IPS-NIHi7 (cell line): ENCODE measurements around the gene SNAPC3.
A peak's percentile ranks its signal among the peaks of the same experiment; 100 is the strongest.
"Not testable (repeated sequence)": the region's sequence is repeated elsewhere in the genome, so short reads cannot be mapped to it uniquely, and the experiment has no call there.

Experiments
- DNase-seq: peaks from one replicate; pipeline ENCODE4 v3.0.0; 2012; ENCODE audit warnings: mixed read lengths; ENCODE audit errors: extremely low spot score

The SNAPC3 gene

DNA sequence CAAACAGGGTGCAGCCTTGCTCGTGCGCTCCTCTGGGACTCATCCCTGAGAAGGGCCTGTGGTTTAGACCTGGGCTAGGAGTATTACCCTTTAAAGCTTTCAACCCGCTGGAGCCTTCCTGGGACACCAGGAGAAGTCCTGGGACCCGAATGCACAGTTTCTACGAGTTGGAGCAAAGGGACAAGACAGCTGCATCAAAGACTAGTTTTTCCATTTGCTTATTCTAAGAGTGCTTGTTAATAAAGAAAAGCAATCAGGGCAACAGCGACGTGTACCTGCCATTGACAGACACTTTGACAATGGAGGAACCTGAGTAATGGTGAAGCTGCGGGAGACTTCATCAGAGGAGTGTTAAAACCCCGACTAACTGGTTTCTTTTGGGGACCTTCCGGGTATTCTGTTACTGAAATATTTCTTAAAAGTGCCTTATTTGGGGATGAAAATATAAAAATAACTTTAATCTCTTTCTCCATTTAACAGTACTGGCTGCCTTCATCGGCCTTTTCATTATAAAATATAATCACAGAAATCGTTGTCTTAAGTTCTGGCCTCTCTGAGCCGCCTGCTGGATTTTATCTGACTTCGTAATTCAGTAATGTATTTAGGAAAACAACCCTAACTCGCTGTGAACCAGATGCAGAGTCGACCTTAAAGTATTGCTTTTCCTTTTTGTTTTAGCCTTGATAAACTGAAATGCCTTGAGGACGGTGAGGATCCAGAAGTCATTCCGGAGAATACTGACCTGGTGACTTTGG is 732 bp downstream of the SNAPC3 start:
- DNase-seq: peak; percentile 23

DNA sequence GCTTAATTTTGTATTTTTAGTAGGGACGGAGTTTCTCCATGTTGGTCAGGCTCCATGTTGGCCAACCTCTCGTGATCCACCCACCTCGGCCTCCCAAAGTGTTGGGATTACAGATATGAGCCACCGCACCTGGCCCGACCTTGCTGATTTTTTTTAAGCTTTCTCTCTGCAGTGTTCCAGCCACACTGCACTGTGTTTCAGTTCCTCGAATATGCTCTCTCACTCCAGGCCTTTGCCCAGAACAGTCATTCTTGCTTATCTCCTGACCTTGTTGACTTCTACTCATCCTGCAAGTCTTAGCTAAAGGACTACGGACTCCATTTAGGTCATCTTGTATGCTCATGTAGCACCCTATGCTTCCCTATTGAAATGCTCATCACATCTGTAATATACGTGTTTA is 3.3 kb downstream of the SNAPC3 start:
- DNase-seq: no peak

DNA sequence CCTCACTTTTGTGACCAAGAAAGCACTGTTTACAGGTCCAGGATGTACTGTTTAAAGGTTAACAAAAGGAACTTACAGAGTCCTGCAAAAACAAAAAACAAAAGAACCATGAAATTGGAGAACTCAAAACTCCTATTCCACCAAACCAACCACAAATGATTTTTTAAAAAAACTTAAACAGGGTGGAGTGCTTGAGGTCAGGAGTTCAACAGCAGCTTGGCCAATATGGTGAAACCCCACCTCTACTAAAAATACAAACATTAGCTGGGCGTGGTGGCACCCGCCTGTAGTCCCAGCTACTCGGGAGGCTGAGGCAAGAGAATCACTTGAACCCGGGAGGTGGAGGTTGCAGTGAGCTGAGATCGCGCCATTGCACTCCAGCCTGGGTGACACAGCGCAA is 5.0 kb downstream of the SNAPC3 start:
- not testable (repeated sequence) for DNase-seq

DNA sequence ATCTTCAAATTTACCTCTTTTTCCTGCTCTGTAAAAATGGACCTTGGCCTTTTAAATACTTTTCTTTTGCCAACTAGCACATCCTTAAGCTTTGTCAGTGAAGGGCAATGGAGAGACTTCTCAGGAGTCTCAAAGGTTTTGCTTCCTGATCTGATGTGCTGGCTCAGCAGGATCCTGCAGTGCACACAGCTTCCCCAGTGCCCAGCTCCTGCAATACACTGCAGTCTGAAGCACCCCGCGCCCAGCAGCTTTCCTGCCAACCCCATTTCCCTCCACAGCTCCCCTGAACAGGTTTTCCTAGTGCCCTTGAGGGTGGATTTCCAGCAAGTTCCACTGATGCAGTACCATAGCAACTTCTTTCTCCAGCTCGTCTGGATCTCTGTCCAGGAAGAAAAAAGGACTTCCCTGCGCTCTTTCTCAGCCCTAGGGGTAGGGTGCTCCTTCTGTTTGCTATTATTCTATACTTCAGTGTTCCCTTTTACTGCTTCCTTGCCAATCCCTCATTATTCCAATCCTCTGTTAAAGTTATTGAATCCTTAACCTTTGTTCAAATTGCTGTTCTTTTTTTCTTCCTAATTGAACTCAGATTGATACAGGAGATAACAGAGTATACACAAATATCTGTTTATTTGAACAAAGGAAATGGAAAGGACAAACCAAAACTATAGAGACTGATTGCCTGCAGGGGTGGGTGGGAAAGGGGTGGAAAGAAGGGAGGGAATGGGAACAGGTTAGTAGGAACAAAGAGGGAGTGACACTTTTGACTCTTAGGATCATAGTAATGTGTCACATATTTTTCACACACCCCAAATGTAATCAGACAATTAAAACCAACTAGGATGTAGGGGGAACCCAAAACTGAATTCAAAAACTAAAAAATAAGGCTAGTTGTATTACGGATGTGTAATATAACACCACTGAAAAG is 8.5 kb downstream of the SNAPC3 start:
- no peak for DNase-seq

DNA sequence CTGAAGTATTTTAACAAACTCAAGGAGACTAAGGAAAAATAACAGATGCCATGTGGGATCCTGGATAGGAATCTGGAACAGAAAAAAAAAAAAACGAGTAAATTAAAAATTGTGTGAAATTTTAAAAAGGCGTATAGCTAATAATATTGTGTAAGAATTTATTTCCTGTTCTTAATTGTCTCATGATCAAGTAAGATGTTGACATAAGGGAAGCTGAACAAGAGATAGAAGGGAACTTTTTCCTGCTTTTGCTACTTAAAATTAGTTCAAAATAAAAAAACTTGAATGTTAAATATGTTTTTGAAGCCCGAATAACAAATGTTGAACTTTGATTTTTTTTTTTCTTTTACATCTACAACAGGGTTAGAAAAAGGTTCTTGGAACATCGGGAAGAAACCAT is 10.5 kb downstream of the SNAPC3 start:
- no peak for DNase-seq

DNA sequence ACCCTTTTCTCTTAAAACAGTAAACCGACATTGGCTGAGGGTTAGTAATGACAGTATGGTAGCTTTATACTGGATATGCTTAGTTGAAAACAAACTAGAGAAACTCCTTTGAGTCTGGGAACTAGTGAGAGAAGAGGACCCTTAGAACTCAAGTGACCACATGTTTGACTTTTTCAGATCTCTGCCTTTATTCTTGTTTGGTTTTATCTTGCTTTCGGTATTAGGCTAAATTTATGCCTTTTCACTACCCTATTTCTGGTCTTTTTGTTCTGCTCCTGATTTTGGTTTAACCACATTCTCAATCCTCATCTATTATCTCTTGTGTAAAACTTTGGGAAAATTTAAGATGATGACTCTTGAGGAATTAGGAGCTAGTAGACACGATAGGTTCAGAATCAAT is 11.0 kb downstream of the SNAPC3 start:
- DNase-seq: no peak

DNA sequence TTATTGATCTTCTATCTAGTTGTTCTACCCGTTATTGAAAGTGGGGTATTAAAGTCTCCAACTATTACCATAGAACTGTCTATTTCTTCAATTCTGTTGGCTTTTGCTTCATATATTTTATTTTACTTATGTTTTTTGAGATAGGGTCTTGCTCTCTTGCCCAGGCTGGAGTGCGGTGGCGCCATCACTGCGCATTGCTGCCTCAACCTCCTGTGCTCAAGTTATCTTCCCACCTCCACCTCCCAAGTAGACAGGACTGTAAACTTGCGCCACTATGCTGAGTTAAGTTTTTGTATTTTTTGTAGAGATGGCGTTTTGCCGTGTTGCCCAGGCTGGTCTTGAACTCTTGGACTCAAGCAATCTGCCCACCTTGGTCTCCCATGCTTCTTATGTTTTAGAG is 16.2 kb downstream of the SNAPC3 start:
- DNase-seq: no peak

DNA sequence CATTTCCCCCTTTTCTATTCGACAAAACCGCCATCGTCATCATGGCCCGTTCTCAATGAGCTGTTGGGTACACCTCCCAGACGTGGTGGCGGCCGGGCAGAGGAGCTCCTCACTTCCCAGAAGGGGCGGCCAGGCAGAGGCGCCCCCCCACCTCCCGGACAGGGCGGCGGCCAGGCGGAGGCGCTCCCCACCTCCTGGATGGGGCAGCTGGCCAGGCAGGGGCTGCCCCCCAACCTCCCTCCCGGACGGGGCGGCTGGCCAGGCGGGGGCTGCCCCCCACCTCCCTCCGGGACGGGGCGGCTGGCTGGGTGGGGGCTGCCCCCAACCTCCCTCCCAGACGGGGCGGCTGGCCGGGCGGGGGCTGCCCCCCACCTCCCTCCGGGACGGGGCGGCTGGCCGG is 19.2 kb downstream of the SNAPC3 start:
- not testable (repeated sequence) for DNase-seq

DNA sequence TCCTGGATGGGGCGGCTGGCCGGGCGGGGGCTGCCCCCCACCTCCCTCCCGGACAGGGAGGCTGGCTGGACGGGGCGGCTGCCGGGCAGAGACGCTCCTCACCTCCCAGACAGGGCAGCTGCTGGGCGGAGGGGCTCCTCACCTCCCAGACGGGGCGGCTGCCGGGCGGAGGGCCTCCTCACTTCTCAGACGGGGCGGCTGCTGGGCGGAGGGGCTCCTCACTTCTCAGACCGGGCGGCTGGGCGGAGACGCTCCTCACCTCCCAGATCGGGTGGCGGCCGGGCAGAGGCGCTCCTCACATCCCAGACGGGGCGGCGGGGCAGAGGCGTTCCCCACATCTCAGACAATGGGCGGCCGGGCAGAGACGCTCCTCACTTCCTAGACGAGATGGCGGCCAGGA is 19.6 kb downstream of the SNAPC3 start:
- not testable (repeated sequence) for DNase-seq

DNA sequence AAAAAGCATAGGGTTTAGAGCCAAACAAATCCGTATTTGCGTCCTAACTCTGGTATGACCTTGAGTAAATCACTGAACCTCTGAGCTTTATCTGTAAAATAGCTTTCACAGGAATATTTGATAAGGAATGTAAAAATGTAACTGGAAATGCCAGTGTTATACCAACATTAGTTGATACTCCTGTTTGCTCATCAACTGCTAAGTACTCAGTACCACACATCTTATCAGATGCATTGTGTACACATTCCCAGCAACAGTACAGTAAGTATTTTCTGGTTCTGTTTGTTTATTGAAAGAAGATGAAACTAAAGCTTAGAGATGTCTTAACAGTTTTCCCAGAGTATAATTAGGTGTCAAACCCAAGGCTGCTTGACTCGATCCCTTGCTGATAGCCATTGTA is 21.5 kb downstream of the SNAPC3 start:
- no peak for DNase-seq

DNA sequence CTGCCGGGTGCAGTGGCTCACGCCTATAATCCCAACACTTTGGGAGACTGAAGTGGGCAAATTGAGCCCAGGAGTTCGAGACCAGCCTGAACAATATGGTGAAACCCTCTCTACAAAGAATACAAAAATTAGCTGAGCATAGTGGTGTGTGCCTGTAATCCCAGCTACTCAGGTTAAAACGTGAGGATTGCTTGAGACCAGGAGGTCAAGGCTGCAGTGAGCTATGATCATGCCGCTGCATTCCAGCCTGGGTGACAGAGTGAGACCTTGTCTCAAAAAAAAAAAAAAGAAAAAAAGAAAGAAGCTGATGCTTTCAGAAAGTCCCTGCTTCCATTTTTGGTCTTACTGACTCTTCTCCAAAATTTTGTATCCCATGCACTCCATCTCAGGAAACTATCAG is 31.3 kb downstream of the SNAPC3 start:
- no peak for DNase-seq

DNA sequence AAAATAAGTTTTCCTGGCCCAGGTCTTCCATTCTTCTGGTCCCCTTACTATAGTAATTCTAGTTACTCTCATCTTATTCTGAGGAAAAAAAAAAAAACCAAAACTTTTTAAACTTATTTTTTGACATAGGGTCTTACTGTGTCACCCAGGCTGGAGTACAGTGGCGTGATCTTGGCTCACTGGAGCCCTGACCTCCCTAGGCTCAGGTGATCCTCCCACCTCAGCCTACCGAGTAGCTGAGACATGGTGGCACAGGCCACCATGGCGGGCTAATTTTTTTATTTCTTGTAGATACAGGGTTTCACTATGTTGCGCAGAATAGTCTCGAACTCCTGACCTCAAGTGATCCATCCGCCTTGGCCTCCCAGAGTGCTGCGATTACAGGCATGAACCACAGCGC is 38.4 kb downstream of the SNAPC3 start:
- DNase-seq: no peak

DNA sequence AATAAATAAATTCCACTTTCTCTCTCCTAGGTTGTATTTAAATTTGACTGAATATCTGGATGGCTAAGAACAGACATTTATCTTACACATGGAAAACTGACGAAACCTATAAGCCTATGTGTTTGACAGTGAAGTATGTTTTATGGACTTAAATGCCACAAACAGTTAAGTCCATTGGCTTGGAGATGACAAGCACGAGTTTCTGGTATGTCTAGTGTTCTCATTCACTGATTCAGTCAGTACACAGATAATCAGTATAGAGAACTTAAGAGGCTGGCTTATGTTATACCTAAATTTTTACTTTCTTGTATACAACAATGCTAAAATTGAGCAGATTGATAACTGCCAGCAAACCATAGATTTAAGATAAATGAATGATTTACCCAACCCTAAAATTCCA is 38.9 kb downstream of the SNAPC3 start:
- DNase-seq: no peak

DNA sequence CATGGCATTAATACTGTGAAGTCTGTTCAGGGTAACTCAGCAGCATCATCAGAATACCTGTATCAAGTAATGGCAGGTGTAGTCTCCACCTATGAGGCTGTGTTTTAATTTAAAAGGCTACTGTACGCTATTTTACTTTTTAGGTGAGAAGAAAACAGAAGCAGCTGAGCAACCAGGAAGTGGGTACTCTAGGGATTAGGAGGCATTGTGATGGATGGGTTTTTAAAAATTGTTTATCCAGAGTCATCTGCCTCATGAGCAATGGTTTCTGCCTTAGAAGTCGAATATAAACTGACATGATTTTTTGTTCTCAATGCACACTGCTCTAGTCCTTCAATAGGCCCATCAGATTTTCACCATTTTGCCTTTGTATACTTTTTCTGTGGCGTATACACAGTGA is 45.5 kb downstream of the SNAPC3 start:
- DNase-seq: no peak

DNA sequence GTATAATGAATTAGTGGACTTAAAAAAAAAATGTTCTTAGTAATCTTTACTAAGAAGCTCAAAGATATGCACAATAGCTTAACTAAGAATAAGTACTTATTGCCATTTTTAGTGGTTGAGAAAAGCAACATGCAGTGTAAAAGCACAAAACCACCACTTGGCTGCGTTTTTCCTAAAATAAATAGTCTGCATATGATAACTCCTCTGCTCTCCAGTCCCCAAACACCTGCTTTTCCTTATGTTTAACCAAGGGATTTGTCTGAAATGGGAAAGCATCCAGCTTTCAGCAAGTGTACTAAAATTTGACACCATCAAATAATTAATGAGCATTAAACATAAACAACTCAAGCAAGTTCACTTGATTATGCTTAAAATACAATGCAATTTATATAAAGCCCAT is 46.7 kb downstream of the SNAPC3 start:
- no peak for DNase-seq

DNA sequence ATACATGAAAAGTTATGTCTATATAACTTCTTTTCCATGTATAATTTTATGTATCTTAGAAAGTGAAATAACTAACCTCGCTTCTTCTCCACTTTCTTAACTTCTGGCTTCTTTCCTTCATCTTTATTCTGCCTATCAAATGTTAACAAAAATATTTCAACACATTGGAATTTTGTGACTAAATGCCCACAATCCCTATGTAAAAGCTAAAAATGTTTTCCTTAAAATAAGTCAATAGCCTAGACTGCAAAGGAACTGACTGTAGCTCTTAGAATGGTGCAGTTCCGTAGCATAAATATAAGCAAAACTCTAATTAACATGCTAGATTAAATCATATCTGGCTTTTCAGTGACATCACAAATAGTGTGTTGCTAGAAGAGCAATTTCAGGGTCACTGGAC is 47.2 kb downstream of the SNAPC3 start:
- DNase-seq: no peak

DNA sequence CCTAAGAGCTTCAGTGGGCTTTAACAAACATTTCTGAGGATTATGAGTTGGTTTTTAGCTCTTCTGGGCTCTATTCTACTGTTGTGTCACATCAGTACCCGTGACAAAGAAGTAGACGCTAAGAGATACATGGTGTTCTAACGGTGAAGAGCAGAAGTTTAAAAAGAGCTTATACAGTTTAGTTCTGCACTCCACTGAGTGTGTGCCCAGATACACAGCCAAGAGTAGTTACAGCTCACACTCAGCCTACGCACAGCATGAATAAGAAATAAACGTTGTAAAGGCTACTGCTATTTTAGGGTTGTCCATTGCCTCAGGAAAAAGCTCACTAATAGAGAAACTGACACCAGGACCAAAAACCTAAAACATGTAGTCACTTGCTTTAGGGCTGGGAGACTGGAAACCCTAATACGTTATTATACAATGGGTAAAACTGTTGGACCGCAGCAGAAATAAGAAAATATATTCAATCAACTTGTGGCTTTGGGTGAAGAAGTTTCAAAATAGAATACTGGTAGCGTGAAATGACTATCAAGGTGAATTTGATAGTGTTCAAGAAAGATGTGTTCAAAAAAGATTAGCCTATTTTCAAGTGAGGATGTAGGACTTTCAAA is 53.4 kb downstream of the SNAPC3 start:
- DNase-seq: no peak

DNA sequence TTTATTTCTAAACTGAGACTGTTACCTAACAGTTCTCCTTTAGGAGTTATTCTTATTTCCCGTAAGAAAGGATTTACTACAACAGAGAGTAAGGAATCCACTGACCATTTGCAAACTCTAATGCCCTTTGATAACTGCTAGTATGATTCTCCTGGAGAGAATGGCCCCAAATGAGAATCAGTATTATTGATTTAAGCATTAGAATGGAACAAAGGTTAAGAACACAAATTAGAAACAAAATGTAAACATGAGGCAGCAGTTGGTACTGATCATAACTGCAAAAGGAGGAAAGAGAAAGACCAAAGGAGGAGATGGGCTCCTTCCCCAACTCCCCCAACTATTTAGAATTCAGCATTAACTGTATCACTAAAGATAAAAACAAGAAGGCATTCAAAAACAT is 57.4 kb downstream of the SNAPC3 start:
- no peak for DNase-seq

DNA sequence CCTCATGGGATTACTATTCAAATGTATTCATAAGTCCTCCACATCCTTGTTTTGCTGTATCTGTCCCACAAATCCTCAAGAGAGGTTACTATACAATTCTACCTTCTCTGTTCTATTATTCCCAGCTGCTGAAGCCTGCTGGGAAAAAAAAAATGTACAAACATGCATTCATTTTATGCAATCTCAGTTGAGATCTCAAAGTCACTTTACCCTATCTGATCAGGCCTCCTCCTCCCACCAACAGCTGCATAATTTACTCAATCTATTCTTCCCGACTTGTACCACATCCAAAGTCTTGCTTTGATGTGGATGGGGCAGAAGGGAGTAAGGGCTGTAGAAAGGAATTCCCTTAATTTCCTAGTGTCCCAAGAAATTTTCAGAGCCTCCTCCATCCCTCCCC is 59.5 kb downstream of the SNAPC3 start:
- DNase-seq: no peak

DNA sequence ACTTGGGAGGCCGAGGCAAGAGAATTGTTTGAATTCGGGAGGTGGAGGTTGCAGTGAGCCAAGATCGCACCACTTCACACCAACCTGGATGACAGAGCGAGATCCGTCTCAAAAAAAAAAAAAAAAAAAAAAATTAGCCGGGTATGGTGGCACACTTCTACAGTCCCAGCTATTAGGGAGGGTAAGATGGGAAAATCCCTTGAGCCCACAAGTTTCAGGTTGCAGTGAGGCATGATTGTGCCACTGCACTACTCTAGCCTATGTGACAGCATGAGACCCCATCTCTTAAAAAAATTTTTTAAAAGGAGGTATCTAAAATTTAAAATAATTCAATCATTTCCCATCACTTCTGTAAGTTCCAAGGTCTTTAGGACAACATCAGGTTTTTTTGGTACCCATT is 62.1 kb downstream of the SNAPC3 start:
- no peak for DNase-seq

DNA sequence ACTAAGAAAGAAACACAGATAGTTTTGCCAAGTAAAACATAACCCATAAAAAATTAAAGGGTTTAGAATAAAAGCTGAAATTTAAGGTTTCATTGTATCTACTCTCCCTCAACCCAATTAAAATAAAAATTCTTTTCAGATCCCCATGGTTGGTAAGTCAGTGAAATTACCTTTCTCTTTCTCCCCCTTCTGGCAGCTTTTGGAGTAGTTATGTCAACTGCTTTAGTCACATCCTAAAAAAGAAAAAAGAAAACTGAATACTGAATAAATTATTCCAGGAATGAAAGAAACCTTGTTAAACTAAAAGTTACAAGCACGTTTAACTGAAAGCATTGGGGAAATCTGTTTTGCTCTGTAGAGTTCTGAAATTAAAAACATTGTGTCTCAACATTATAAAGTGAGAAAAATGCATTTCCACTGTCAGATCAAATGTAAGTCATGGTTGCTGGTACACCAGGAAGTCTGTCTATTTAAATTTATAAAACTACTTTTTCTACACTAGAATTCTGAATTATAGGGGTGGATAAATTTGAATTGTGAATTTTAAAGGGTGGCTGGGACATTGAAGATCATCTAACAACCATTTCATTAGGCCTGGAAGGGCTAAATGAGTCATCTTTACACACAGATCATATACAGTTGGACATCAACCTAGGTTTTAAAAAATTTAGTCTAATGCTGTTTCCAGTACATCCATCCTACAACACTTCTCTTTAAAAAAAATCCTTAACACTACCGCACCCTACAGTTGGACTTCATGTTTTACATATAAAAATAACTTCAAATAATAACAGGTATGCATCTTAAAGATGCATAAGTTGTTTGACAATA is 63.4 kb downstream of the SNAPC3 start:
- DNase-seq: no peak

DNA sequence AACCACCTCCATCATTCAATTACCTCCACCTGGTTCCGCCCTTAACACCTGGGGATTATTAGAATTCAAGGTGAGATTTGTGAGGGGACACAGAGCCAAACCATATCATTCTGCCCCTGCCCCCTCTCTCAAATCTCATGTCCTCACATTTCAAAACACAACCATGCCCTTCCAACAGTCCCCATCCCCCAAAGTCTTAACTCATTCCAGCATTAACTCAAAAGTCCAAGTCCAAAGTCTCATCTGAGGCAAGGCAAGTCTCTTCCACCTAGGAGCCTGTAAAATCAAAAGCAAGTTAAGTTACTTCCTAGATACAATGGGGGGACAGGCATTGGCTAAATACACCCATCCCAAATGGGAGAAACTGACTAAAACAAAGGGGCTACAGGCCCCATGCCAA is 69.3 kb downstream of the SNAPC3 start:
- no peak for DNase-seq
